Endothelial cell of umbilical vein (primary cell): Measurements from ENCODE around the gene SLC6A19. TPM values are rescaled to one million over a fixed set of nuclear protein-coding genes. Genes with fewer than 3 reads are reported as not detected.
"Not testable (repeated sequence)": the region's sequence is repeated elsewhere in the genome, so short reads cannot be mapped to it uniquely, and the experiment has no call there.

Source experiments
- BruUV-seq: library from RNA; stranded (reverse); fragments of 400-500 nt; replicated peaks from 2 replicates; lab custom pipeline; 2021; lab: Mats Ljungman, UMichigan
- CTCF ChIA-PET: fragments of 300-600, 350-600 bp; sonication (Branson Sonifier 250); formaldehyde crosslinking; loops from one replicate; lab custom pipeline; 2021; ENCODE audit warnings: antibody characterized with exemption, inconsistent platforms; lab: Charles Lee
- POLR2A ChIA-PET: fragments of 300-600, 350-600 bp; sonication (Branson Sonifier 250); formaldehyde crosslinking; loops from one replicate; lab custom pipeline; 2021; ENCODE audit warnings: antibody characterized with exemption, inconsistent platforms; lab: Charles Lee
- DNase-seq: peaks from one replicate; pipeline ENCODE4 v3.0.0-alpha.2; 2011; ENCODE audit warnings: low read depth, low spot score
- FAIRE-seq: peaks from 2 replicates; lab custom pipeline; 2011; peaks lifted over from hg19 to GRCh38; lab: Jason Lieb, UNC
- H2AFZ ChIP-seq: 2 replicates; pipeline ENCODE4 v1.6.0; 2012; ENCODE audit warnings: low read depth, low read length, control low read depth, inconsistent platforms
- H3K27ac ChIP-seq: 2 replicates; pipeline ENCODE4 v1.5.1; 2011; ENCODE audit warnings: low read depth, mild to moderate bottlenecking, control low read depth, low read length, moderate library complexity; ENCODE audit not compliant: insufficient read depth
- H3K27me3 ChIP-seq, 2 experiments: 2 replicates each; pipeline versions ENCODE4 v1.6.0 to v1.6.1; 2011; ENCODE audit warnings: low read length in 2 of 2, mixed read lengths in 1 of 2; ENCODE audit not compliant: control insufficient read depth in 2 of 2, insufficient read depth in 2 of 2
- H3K36me3 ChIP-seq, 2 experiments: 2 replicates in 1 of 2; 3 replicates in 1 of 2; pipeline ENCODE4 v1.5.1; 2011; ENCODE audit warnings: low read length in 2 of 2, mild to moderate bottlenecking in 1 of 2, moderate library complexity in 1 of 2; ENCODE audit not compliant: control insufficient read depth in 2 of 2, insufficient read depth in 2 of 2; ENCODE audit errors: extremely low read depth in 1 of 2
- H3K4me1 ChIP-seq: 3 replicates; pipeline ENCODE4 v1.5.1; 2011; ENCODE audit warnings: mild to moderate bottlenecking, low read length; ENCODE audit not compliant: control insufficient read depth, insufficient read depth; ENCODE audit errors: extremely low read depth
- H3K4me2 ChIP-seq: 2 replicates; pipeline ENCODE4 v1.6.1; 2011; ENCODE audit warnings: low read length, control low read depth, mixed read lengths; ENCODE audit not compliant: insufficient read depth
- H3K4me3 ChIP-seq, 3 experiments: fragments of 200-600 bp in 1 of 3; sonication (generic), shearing (Covaris generic) in 1 of 3; replicated peaks in 1 of 3; 2 replicates each; pipeline ENCODE4 v1.5.1; 2011 to 2016; ENCODE audit warnings: control low read depth in 3 of 3, low read length in 3 of 3, mild to moderate bottlenecking in 2 of 3, inconsistent platforms in 1 of 3, low read depth in 1 of 3, moderate library complexity in 1 of 3; ENCODE audit not compliant: insufficient read depth in 1 of 3
- H3K79me2 ChIP-seq: 2 replicates; pipeline ENCODE4 v1.6.0; 2012; ENCODE audit warnings: low read length, inconsistent platforms; ENCODE audit not compliant: control insufficient read depth, insufficient read depth
- H3K9ac ChIP-seq: replicated peaks from 2 replicates; pipeline ENCODE3; 2011; ENCODE audit warnings: low read length, control low read depth; ENCODE audit not compliant: insufficient read depth; ENCODE audit errors: extremely low read depth
- H3K9me1 ChIP-seq: replicated peaks from 3 replicates; pipeline ENCODE4 v1.6.0; 2011; ENCODE audit warnings: mild to moderate bottlenecking, low read length; ENCODE audit not compliant: control insufficient read depth, insufficient read depth; ENCODE audit errors: extremely low read depth
- H3K9me3 ChIP-seq: replicated peaks from 2 replicates; pipeline ENCODE4 v1.5.1; 2012; ENCODE audit warnings: low read length, inconsistent platforms; ENCODE audit not compliant: control insufficient read depth, insufficient read depth
- H4K20me1 ChIP-seq: replicated peaks from 2 replicates; pipeline ENCODE3; 2011; ENCODE audit warnings: mild to moderate bottlenecking, low read length; ENCODE audit not compliant: control insufficient read depth, insufficient read depth; ENCODE audit errors: extremely low read depth
- FOS ChIP-seq: IDR thresholded peaks from 2 replicates; pipeline ENCODE4 v1.6.1; 2011; ENCODE audit warnings: mild to moderate bottlenecking, low read length, moderate library complexity, borderline replicate concordance; ENCODE audit not compliant: insufficient read depth
- POLR2AphosphoS5 ChIP-seq: IDR thresholded peaks from 2 replicates; pipeline ENCODE4 v1.6.1; 2012; ENCODE audit warnings: low read depth, mild to moderate bottlenecking, control low read depth, low read length, moderate library complexity; ENCODE audit not compliant: insufficient read depth
- dilution Hi-C: fragments of 300-500 bp; cut with MboI; formaldehyde crosslinking; loops from one replicate; pipeline ENCODE4 v1.15.0; 2019; ENCODE audit warnings: low sequenced_read_pairs; ENCODE audit not compliant: extremely low pct_ligation_motif_present
- intact Hi-C: fragments of 100-400 bp; cut with micrococcal nuclease; formaldehyde crosslinking; loops from one replicate; pipeline ENCODE4 v1.10.0; 2022
- polyA plus RNA-seq, 4 experiments: library from polyadenylated mRNA; depleted of rRNA in 3 of 4; stranded (reverse) in 3 of 4; unstranded in 1 of 4; fragments of >200 nt; gene quantifications; 2 replicates each; pipeline versions ENCODE4 v1.2.1 to v1.2.3, GENCODE V29; 2011 to 2012; ENCODE audit warnings: missing spikeins in 1 of 4
- total RNA-seq: library from RNA; stranded (reverse); gene quantifications from 2 replicates; pipeline ENCODE4 v1.2.3, GENCODE V29; 2021

SLC6A19 gene
- total and polyA plus RNA-seq, 2 donors (not counting 3 experiments of a cell fraction or from before 2014, with no cell fraction given), result not detected

GRCh38 chr5:1228120-1228519, 26.7 kb downstream of the SLC6A19 start:
- POLR2A ChIA-PET, result no interaction called here
- dilution Hi-C loops, result no loop called here
- no peaks in the 10 kb centered on the region for H3K9me3 ChIP-seq
- FAIRE-seq (no peak), DNase-seq (no peak)
- CTCF ChIA-PET, result no interaction called here
- no peaks in the 10 kb centered on the region for H3K79me2 ChIP-seq
- no peak overlapping the region for H3K4me2 ChIP-seq
- no peaks in the 10 kb centered on the region for H4K20me1 ChIP-seq
- no peaks in the 10 kb centered on the region for H3K9me1 ChIP-seq
- no peaks in the 10 kb centered on the region for H3K4me1 ChIP-seq
- H3K4me3 ChIP-seq, result no peak overlapping the region
- no peak overlapping the region for H3K27ac ChIP-seq
- BruUV-seq, result no TSS peak
- peaks cover 0 to 2% of the 10 kb centered on the region in 2 experiments for H3K27me3 ChIP-seq
- no peak overlapping the region for H3K9ac ChIP-seq
- H3K36me3 ChIP-seq, result no peaks in the 10 kb centered on the region
- no peak overlapping the region for H2AFZ ChIP-seq
- intact Hi-C loops, result no loop called here
- TF ChIP-seq FOS (no peak), POLR2AphosphoS5 (no peak)

GRCh38 chr5:1229023-1229422, 27.6 kb downstream of the SLC6A19 start:
- H3K36me3 ChIP-seq, H3K79me2 ChIP-seq, H3K27me3 ChIP-seq, H3K4me1 ChIP-seq, H4K20me1 ChIP-seq, H3K4me3 ChIP-seq, H3K9me3 ChIP-seq, H2AFZ ChIP-seq, dilution Hi-C loops, DNase-seq, FAIRE-seq, POLR2A ChIA-PET, H3K4me2 ChIP-seq, intact Hi-C loops, BruUV-seq, H3K9ac ChIP-seq, H3K27ac ChIP-seq, CTCF ChIA-PET, H3K9me1 ChIP-seq: not testable (repeated sequence)
